ENCODE data around the gene ANXA11.
"Not testable (repeated sequence)": the region's sequence is repeated elsewhere in the genome, so short reads cannot be mapped to it uniquely, and the experiment has no call there.

The ANXA11 gene

GRCh38 chr10:80211786-80212185 is 6.4 kb upstream of the ANXA11 start:
- TF ChIP-seq GATA1 (IDR thresholded peaks at IDR 0.05; ENCODE audit: low read depth, low read length), result no peak
- TF ChIP-seq POLR2A (IDR thresholded peaks at IDR 0.05; ENCODE audit: low read length), result no peak
- no peak for DNase-seq

GRCh38 chr10:80210259-80210658 is 4.9 kb upstream of the ANXA11 start:
- no peak for TF ChIP-seq GATA1 (IDR thresholded peaks at IDR 0.05; ENCODE audit: low read depth, low read length)
- no peak for TF ChIP-seq POLR2A (IDR thresholded peaks at IDR 0.05; ENCODE audit: low read length)
- DNase-seq, result no peak

GRCh38 chr10:80207768-80208370 is 2.5 kb upstream of the ANXA11 start:
- no peak for DNase-seq
- TF ChIP-seq POLR2A (IDR thresholded peaks at IDR 0.05; ENCODE audit: low read length) (no peak), GATA1 (IDR thresholded peaks at IDR 0.05; ENCODE audit: low read depth, low read length) (no peak)

GRCh38 chr10:80206277-80206655 is 929 bp upstream of the ANXA11 start:
- no peak for TF ChIP-seq GATA1 (IDR thresholded peaks at IDR 0.05; ENCODE audit: low read depth, low read length)
- TF ChIP-seq POLR2A (IDR thresholded peaks at IDR 0.05; ENCODE audit: low read length), result no peak
- no peak for DNase-seq

- DNase-seq, result peak; percentile 52 to 61
- no peak for TF ChIP-seq POLR2A (IDR thresholded peaks at IDR 0.05; ENCODE audit: low read length)
- TF ChIP-seq GATA1 (IDR thresholded peaks at IDR 0.05; ENCODE audit: low read depth, low read length), result no peak
Observed at GRCh38 chr10:80204677-80205476, 460 bp downstream of the ANXA11 start.

- DNase-seq, result peak in 1 of 2 experiments; percentile 40
- no peak for TF ChIP-seq POLR2A (IDR thresholded peaks at IDR 0.05; ENCODE audit: low read length)
- TF ChIP-seq GATA1 (IDR thresholded peaks at IDR 0.05; ENCODE audit: low read depth, low read length), result no peak
Observed at GRCh38 chr10:80203835-80204676, 1.3 kb downstream of the ANXA11 start.

- peak; percentile 45 to 58 for DNase-seq
- no peak for TF ChIP-seq POLR2A (IDR thresholded peaks at IDR 0.05; ENCODE audit: low read length)
- no peak for TF ChIP-seq GATA1 (IDR thresholded peaks at IDR 0.05; ENCODE audit: low read depth, low read length)
Observed at GRCh38 chr10:80202934-80203834, 2.2 kb downstream of the ANXA11 start.

- DNase-seq, result not testable (repeated sequence)
Observed at GRCh38 chr10:80202530-80202929, 2.8 kb downstream of the ANXA11 start.

GRCh38 chr10:80201608-80202141 is 3.7 kb downstream of the ANXA11 start:
- TF ChIP-seq GATA1 (IDR thresholded peaks at IDR 0.05; ENCODE audit: low read depth, low read length) (no peak), POLR2A (IDR thresholded peaks at IDR 0.05; ENCODE audit: low read length) (no peak)
- DNase-seq, result no peak

- TF ChIP-seq POLR2A (IDR thresholded peaks at IDR 0.05; ENCODE audit: low read length), result no peak
- no peak for TF ChIP-seq GATA1 (IDR thresholded peaks at IDR 0.05; ENCODE audit: low read depth, low read length)
- DNase-seq, result no peak
Observed at GRCh38 chr10:80200687-80201086, 4.7 kb downstream of the ANXA11 start.

- TF ChIP-seq POLR2A (IDR thresholded peaks at IDR 0.05; ENCODE audit: low read length) (no peak), GATA1 (IDR thresholded peaks at IDR 0.05; ENCODE audit: low read depth, low read length) (no peak)
- DNase-seq, result no peak
Observed at GRCh38 chr10:80200259-80200658, 5.1 kb downstream of the ANXA11 start.

- TF ChIP-seq POLR2A (IDR thresholded peaks at IDR 0.05; ENCODE audit: low read length), result no peak
- TF ChIP-seq GATA1 (IDR thresholded peaks at IDR 0.05; ENCODE audit: low read depth, low read length), result no peak
- no peak for DNase-seq
Observed at GRCh38 chr10:80199828-80200227, 5.5 kb downstream of the ANXA11 start.
